PC-9 (cell line): ENCODE measurements around the gene FNBP1L. TPM values are rescaled to one million over a fixed set of nuclear protein-coding genes. Genes with fewer than 3 reads are reported as not detected.
"Not testable (repeated sequence)": the region's sequence is repeated elsewhere in the genome, so short reads cannot be mapped to it uniquely, and the experiment has no call there.

Source experiments
- BruUV-seq: library from RNA; stranded (reverse); fragments of 400-500 nt; replicated peaks from 2 replicates; lab custom pipeline; 2021; lab: Mats Ljungman, UMichigan
- CTCF ChIA-PET: fragments of 300-600 bp; sonication (Branson Sonifier 250); formaldehyde crosslinking; loops from one replicate; lab custom pipeline; 2022; ENCODE audit warnings: antibody characterized with exemption; lab: Charles Lee
- POLR2A ChIA-PET: fragments of 300-600 bp; sonication (Branson Sonifier 250); formaldehyde crosslinking; loops from one replicate; lab custom pipeline; 2022; ENCODE audit warnings: antibody characterized with exemption; ENCODE audit not compliant: unreplicated experiment; lab: Charles Lee
- DNase-seq, 2 experiments: peaks; one replicate each; pipeline versions ENCODE4 v3.0.0 to v3.0.0-alpha.2; 2015 to 2022; ENCODE audit warnings: mixed read lengths in 1 of 2
- H2AFZ ChIP-seq: fragments of 200-600 bp; sonication (generic); 2 replicates; pipeline ENCODE4 v1.8.1; 2017; ENCODE audit warnings: antibody characterized with exemption
- H3F3A ChIP-seq: fragments of 200-600 bp; sonication (generic); 2 replicates; pipeline ENCODE4 v1.8.1; 2017; ENCODE audit warnings: antibody characterized with exemption, mild to moderate bottlenecking, low read depth; ENCODE audit not compliant: insufficient read depth
- H3K27ac ChIP-seq: fragments of 200-600 bp; sonication (generic); 2 replicates; pipeline ENCODE4 v1.6.1; 2016; ENCODE audit warnings: mixed run types
- H3K27me3 ChIP-seq: fragments of 200-600 bp; sonication (generic); 2 replicates; pipeline ENCODE4 v1.6.1; 2016; ENCODE audit warnings: low read depth, mixed run types; ENCODE audit not compliant: insufficient read depth
- H3K36me3 ChIP-seq: fragments of 200-600 bp; sonication (generic); 2 replicates; pipeline ENCODE4 v1.6.1; 2016; ENCODE audit warnings: low read depth, mixed run types
- H3K4me1 ChIP-seq: fragments of 200-600 bp; sonication (generic); replicated peaks from 2 replicates; pipeline ENCODE4 v1.6.1; 2016; ENCODE audit warnings: mixed run types; ENCODE audit not compliant: insufficient read depth
- H3K4me2 ChIP-seq: fragments of 200-600 bp; sonication (generic); 2 replicates; pipeline ENCODE4 v1.6.1; 2017; ENCODE audit warnings: mixed run types
- H3K4me3 ChIP-seq: fragments of 200-600 bp; sonication (generic); 2 replicates; pipeline ENCODE4 v1.6.1; 2016; ENCODE audit warnings: mixed run types
- H3K79me2 ChIP-seq: fragments of 200-600 bp; sonication (generic); 2 replicates; pipeline ENCODE4 v1.6.1; 2017; ENCODE audit warnings: low read depth, mixed run types
- H3K9me2 ChIP-seq: fragments of 200-600 bp; sonication (generic); 2 replicates; pipeline ENCODE4 v1.8.1; 2017; ENCODE audit warnings: mild to moderate bottlenecking; ENCODE audit not compliant: insufficient read depth
- H3K9me3 ChIP-seq: fragments of 200-600 bp; sonication (generic); 2 replicates; pipeline ENCODE4 v1.8.1; 2016; ENCODE audit warnings: low read depth; ENCODE audit not compliant: insufficient read depth
- H4K20me1 ChIP-seq: fragments of 200-600 bp; sonication (generic); 2 replicates; pipeline ENCODE4 v1.8.1; 2017; ENCODE audit not compliant: insufficient read depth
- EZH2 ChIP-seq: fragments of 200-600 bp; sonication (generic); IDR thresholded peaks from 2 replicates; pipeline ENCODE4 v1.8.0; 2017; ENCODE audit warnings: antibody characterized with exemption, low read depth
- intact Hi-C: fragments of 100-400 bp; cut with micrococcal nuclease; formaldehyde crosslinking; loops from one replicate; pipeline ENCODE4 v1.10.0; 2022; ENCODE audit not compliant: unreplicated experiment
- total RNA-seq: library from RNA; stranded (reverse); gene quantifications from 2 replicates; pipeline ENCODE4 v1.2.3, GENCODE V29; 2021
- TF ChIP-seq, protein P1 (sequence below): fragments of 200-600 bp; sonication (generic); conservative IDR thresholded peaks from 2 replicates; pipeline ENCODE4 v1.6.1; 2017; ENCODE audit warnings: mixed run types, antibody characterized with exemption, mild to moderate bottlenecking, moderate library complexity

FNBP1L gene
- total RNA-seq, 1 experiment from 2014 or later = 34.3 TPM

DNA sequence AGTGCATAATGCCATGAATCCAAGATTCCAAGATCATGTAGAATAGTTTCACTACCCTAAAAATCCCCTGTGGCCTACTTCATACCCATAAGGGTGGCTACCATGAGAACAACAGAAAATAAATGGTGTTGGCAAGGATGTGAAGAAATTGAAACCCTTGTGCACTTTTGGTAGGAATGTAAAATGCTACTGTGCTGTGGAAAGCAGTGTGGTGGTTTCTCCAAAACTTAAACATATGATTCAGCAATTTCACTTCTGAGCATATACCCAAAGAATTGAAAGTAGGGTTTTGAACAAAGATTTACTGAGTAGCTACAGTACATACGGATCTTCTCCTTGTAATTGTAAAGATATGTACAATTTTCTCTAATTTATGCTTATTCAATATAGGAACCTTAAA is 16.0 kb downstream of the FNBP1L start:
- no peaks in the 10 kb centered on the region for H3K36me3 ChIP-seq
- ChIA-PET POLR2A (no interaction called here), CTCF (no interaction called here)
- DNase-seq = no peak
- no peaks in the 10 kb centered on the region for H3K27me3 ChIP-seq
- H4K20me1 ChIP-seq = no peaks in the 10 kb centered on the region
- H3K4me3 ChIP-seq = no peak overlapping the region
- no TSS peak for BruUV-seq
- H3K4me1 ChIP-seq = no peaks in the 10 kb centered on the region
- peaks cover 83% of the 10 kb centered on the region for H3K79me2 ChIP-seq
- H2AFZ ChIP-seq = no peak overlapping the region
- H3K27ac ChIP-seq = no peak overlapping the region
- no peak overlapping the region for H3K4me2 ChIP-seq
- no peaks in the 10 kb centered on the region; the same call in 1 of the 2 replicates for H3K9me2 ChIP-seq
- 0 out of 2 replicates have a peak, but pooled peaks cover 3% of the 10 kb centered on the region for H3K9me3 ChIP-seq
- intact Hi-C loops = no loop called here
- TF ChIP-seq, protein P1, sequence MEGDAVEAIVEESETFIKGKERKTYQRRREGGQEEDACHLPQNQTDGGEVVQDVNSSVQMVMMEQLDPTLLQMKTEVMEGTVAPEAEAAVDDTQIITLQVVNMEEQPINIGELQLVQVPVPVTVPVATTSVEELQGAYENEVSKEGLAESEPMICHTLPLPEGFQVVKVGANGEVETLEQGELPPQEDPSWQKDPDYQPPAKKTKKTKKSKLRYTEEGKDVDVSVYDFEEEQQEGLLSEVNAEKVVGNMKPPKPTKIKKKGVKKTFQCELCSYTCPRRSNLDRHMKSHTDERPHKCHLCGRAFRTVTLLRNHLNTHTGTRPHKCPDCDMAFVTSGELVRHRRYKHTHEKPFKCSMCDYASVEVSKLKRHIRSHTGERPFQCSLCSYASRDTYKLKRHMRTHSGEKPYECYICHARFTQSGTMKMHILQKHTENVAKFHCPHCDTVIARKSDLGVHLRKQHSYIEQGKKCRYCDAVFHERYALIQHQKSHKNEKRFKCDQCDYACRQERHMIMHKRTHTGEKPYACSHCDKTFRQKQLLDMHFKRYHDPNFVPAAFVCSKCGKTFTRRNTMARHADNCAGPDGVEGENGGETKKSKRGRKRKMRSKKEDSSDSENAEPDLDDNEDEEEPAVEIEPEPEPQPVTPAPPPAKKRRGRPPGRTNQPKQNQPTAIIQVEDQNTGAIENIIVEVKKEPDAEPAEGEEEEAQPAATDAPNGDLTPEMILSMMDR = no peak
- TF ChIP-seq EZH2 = no peak
- 0 out of 2 replicates have a peak, but pooled peaks cover 8% of the 10 kb centered on the region for H3F3A ChIP-seq

DNA sequence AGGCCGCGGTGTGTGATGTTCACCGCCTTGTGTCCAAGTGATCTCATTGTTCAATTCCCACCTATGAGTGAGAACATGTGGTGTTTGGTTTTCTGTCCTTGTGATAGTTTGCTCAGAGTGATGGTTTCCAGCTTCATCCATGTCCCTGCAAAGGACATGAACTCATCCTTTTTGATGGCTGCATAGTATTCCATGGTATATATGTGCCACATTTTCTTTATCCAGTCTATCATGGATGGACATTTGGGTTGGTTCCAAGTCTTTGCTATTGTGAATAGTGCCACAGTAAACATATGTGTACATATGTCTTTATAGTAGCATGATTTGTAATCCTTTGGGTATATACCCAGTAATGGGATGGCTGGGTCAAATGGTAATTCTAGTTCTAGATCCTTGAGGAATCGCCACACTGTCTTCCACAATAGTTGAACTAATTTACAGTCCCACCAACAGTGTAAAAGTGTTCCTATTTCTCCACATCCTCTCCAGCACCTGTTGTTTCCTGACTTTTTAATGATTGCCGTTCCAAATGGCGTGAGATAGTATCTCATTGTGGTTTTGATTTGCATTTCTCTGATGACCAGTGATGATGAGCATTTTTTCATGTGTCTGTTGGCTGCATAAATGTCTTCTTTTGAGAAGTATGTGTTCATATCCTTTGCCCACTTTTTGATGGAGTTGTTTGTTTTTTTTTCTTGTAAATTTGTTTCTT is 17.6 kb downstream of the FNBP1L start:
- H3K4me1 ChIP-seq, H3K9me3 ChIP-seq, H3K27me3 ChIP-seq, POLR2A ChIA-PET, intact Hi-C loops, CTCF ChIA-PET, H2AFZ ChIP-seq, H3K4me3 ChIP-seq, H4K20me1 ChIP-seq, H3K36me3 ChIP-seq, H3K4me2 ChIP-seq, H3F3A ChIP-seq, H3K9me2 ChIP-seq, H3K27ac ChIP-seq, DNase-seq, BruUV-seq: not testable (repeated sequence)
- H3K79me2 ChIP-seq = peaks cover 87% of the 10 kb centered on the region

DNA sequence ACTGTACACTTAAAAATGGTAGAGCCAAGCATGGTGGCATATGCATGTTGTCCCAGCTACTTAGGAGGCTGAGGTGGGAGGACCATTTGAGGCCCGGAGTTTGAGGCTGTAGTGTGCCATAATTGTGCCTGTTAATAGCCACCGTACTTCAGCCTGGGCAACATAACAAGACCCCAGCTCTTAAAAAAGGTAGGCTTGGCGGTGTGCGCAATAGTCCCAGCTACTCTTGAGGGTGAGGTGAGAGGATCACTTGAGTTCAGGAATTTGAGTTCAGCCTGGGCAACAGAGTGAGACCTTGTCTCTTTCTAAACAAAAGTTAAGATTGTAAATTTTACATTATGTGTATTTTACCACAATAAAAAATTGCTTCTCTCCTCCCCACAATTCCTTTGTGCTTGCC is 19.7 kb downstream of the FNBP1L start:
- Histone ChIP-seq H3K4me3 (no peak overlapping the region), H3K27me3 (no peaks in the 10 kb centered on the region), H3K9me3 (0 out of 2 replicates have a peak, but pooled peaks cover 3% of the 10 kb centered on the region), H3K36me3 (no peaks in the 10 kb centered on the region), H3K27ac (no peak overlapping the region), H3K9me2 (no peaks in the 10 kb centered on the region; the same call in 1 of the 2 replicates), H3F3A (0 out of 2 replicates have a peak, but pooled peaks cover 8% of the 10 kb centered on the region), H2AFZ (no peak overlapping the region), H3K4me1 (no peaks in the 10 kb centered on the region), H3K4me2 (no peak overlapping the region), H4K20me1 (peaks cover 12% of the 10 kb centered on the region), H3K79me2 (peaks cover 89% of the 10 kb centered on the region)
- ChIA-PET CTCF (no interaction called here), POLR2A (no interaction called here)
- intact Hi-C loops = no loop called here
- TF ChIP-seq, protein P1 = no peak
- no peak for TF ChIP-seq EZH2
- no TSS peak for BruUV-seq
- no peak for DNase-seq
